HS-27A (cell line): ENCODE data around the gene TTC29.
"Not testable (repeated sequence)": the region's sequence is repeated elsewhere in the genome, so short reads cannot be mapped to it uniquely, and the experiment has no call there.

Experiments
- DNase-seq: peaks from one replicate; pipeline ENCODE4 v3.0.0-alpha.2; 2012; ENCODE audit warnings: low read depth, missing footprints

The TTC29 gene

GRCh38 chr4:146699910-146700309 is 245.8 kb downstream of the TTC29 start:
- no peak for DNase-seq

- DNase-seq, result no peak
These were observed 270.7 kb downstream of the TTC29 start for GRCh38 chr4:146674829-146675570.

- not testable (repeated sequence) for DNase-seq
These were observed 281.7 kb downstream of the TTC29 start for GRCh38 chr4:146663968-146664311.

- no peak for DNase-seq
These were observed 284.3 kb downstream of the TTC29 start for GRCh38 chr4:146661367-146661766.
